SK-N-MC (cell line): Measurements from ENCODE around the gene SLC5A1.

Experiments used
- DNase-seq: peaks from one replicate; pipeline ENCODE4 v3.0.0-alpha.2; 2011; ENCODE audit warnings: low read depth, low spot score
- H3K27ac ChIP-seq: fragments of 200-600 bp; sonication (generic); 2 replicates; pipeline ENCODE4 v1.5.1; 2016; ENCODE audit warnings: mixed run types
- H3K36me3 ChIP-seq: fragments of 200-600 bp; sonication (generic); 2 replicates; pipeline ENCODE4 v1.6.1; 2017; ENCODE audit warnings: antibody characterized with exemption, low read length, mixed read lengths; ENCODE audit not compliant: insufficient read depth
- H3K4me3 ChIP-seq: fragments of 200-600 bp; sonication (generic); 2 replicates; pipeline ENCODE4 v1.5.1; 2016
- H3K9ac ChIP-seq: fragments of 200-600 bp; sonication (generic); 2 replicates; pipeline ENCODE4 v1.8.0; 2017; ENCODE audit warnings: mixed run types, mixed read lengths; ENCODE audit not compliant: insufficient read length
- H3K9me3 ChIP-seq: fragments of 200-600 bp; sonication (generic); 2 replicates; pipeline ENCODE4 v1.6.1; 2017; ENCODE audit warnings: low read depth, mild to moderate bottlenecking, antibody characterized with exemption, low read length, moderate library complexity, mixed read lengths
- EZH2 ChIP-seq: fragments of 200-600 bp; sonication (generic); IDR thresholded peaks from one replicate; pipeline ENCODE4 v1.6.1; 2017; ENCODE audit warnings: antibody characterized with exemption
- FOXP2 ChIP-seq: optimal IDR thresholded peaks from 2 replicates; pipeline ENCODE3; 2011; ENCODE audit warnings: mild to moderate bottlenecking, moderate library complexity; ENCODE audit not compliant: insufficient read depth; ENCODE audit errors: extremely low read length, control extremely low read depth
- POLR2AphosphoS5 ChIP-seq: IDR thresholded peaks from 2 replicates; pipeline ENCODE4 v1.6.1; 2012; ENCODE audit warnings: mild to moderate bottlenecking, low read depth, low read length, borderline replicate concordance

The SLC5A1 gene

GRCh38 chr22:32020117-32020516 lies 22.9 kb upstream of the SLC5A1 start:
- Histone ChIP-seq H3K9me3 (no peaks in the 10 kb centered on the region), H3K36me3 (no peaks in the 10 kb centered on the region), H3K27ac (no peak overlapping the region), H3K9ac (no peak overlapping the region), H3K4me3 (no peak overlapping the region)
- DNase-seq: no peak
- TF ChIP-seq FOXP2: no peak
- no peak for TF ChIP-seq EZH2
- no peak for TF ChIP-seq POLR2AphosphoS5

- Histone ChIP-seq H3K9me3 (no peaks in the 10 kb centered on the region), H3K4me3 (no peak overlapping the region), H3K36me3 (no peaks in the 10 kb centered on the region), H3K27ac (no peak overlapping the region), H3K9ac (no peak overlapping the region)
- DNase-seq: no peak
- TF ChIP-seq POLR2AphosphoS5: no peak
- TF ChIP-seq EZH2: no peak
- TF ChIP-seq FOXP2: no peak
Measured at GRCh38 chr22:32021716-32022115, 21.3 kb upstream of the SLC5A1 start.

GRCh38 chr22:32023251-32023827 lies 19.7 kb upstream of the SLC5A1 start:
- Histone ChIP-seq H3K9me3 (no peaks in the 10 kb centered on the region), H3K27ac (no peak overlapping the region), H3K36me3 (no peaks in the 10 kb centered on the region), H3K9ac (no peak overlapping the region), H3K4me3 (no peak overlapping the region)
- TF ChIP-seq FOXP2: no peak
- TF ChIP-seq POLR2AphosphoS5: no peak
- no peak for TF ChIP-seq EZH2
- DNase-seq: no peak

GRCh38 chr22:32024796-32025195 lies 18.3 kb upstream of the SLC5A1 start:
- no peak for DNase-seq
- no peaks in the 10 kb centered on the region for H3K36me3 ChIP-seq
- H3K4me3 ChIP-seq: no peak overlapping the region
- H3K27ac ChIP-seq: no peak overlapping the region
- no peak overlapping the region for H3K9ac ChIP-seq
- TF ChIP-seq POLR2AphosphoS5: no peak
- no peak for TF ChIP-seq EZH2
- no peak for TF ChIP-seq FOXP2
- no peaks in the 10 kb centered on the region for H3K9me3 ChIP-seq

- Histone ChIP-seq H3K9ac (no peak overlapping the region), H3K9me3 (no peaks in the 10 kb centered on the region), H3K36me3 (no peaks in the 10 kb centered on the region), H3K27ac (no peak overlapping the region), H3K4me3 (no peak overlapping the region)
- TF ChIP-seq EZH2: no peak
- no peak for TF ChIP-seq POLR2AphosphoS5
- TF ChIP-seq FOXP2: no peak
- DNase-seq: no peak
Measured at GRCh38 chr22:32030518-32031247, 12.4 kb upstream of the SLC5A1 start.

- TF ChIP-seq EZH2: no peak
- no peak for TF ChIP-seq POLR2AphosphoS5
- no peak for TF ChIP-seq FOXP2
- DNase-seq: no peak
- no peaks in the 10 kb centered on the region for H3K36me3 ChIP-seq
- H3K27ac ChIP-seq: no peak overlapping the region
- no peak overlapping the region for H3K4me3 ChIP-seq
- H3K9me3 ChIP-seq: no peaks in the 10 kb centered on the region
- H3K9ac ChIP-seq: no peak overlapping the region
Measured at GRCh38 chr22:32031466-32031865, 11.6 kb upstream of the SLC5A1 start.

GRCh38 chr22:32034275-32034674 lies 8.8 kb upstream of the SLC5A1 start:
- no peak overlapping the region for H3K9ac ChIP-seq
- no peak overlapping the region for H3K4me3 ChIP-seq
- H3K27ac ChIP-seq: no peak overlapping the region
- H3K9me3 ChIP-seq: no peaks in the 10 kb centered on the region
- DNase-seq: no peak
- no peaks in the 10 kb centered on the region for H3K36me3 ChIP-seq
- TF ChIP-seq FOXP2: no peak
- TF ChIP-seq POLR2AphosphoS5: no peak
- no peak for TF ChIP-seq EZH2

- TF ChIP-seq POLR2AphosphoS5 (no peak), FOXP2 (no peak), EZH2 (no peak)
- Histone ChIP-seq H3K9me3 (no peaks in the 10 kb centered on the region), H3K36me3 (no peaks in the 10 kb centered on the region), H3K27ac (no peak overlapping the region), H3K9ac (no peak overlapping the region), H3K4me3 (no peak overlapping the region)
- DNase-seq: no peak
Measured at GRCh38 chr22:32037236-32037635, 5.8 kb upstream of the SLC5A1 start.
